ENCODE data around the gene ATRN.

The ATRN gene

GRCh38 chr20:3686421-3686820 lies 215.6 kb downstream of the ATRN start:
- H3K27ac ChIP-seq, result no peak overlapping the region
- DNase-seq (ENCODE audit: low read depth, low spot score), result no peak

GRCh38 chr20:3686867-3687321 lies 216.1 kb downstream of the ATRN start:
- no peak overlapping the region for H3K27ac ChIP-seq
- DNase-seq (ENCODE audit: low read depth, low spot score), result peak; percentile 51

- no peak for DNase-seq (ENCODE audit: low read depth, low spot score)
- H3K27ac ChIP-seq, result no peak overlapping the region
These were observed 216.8 kb downstream of the ATRN start for GRCh38 chr20:3687655-3688054.

GRCh38 chr20:3689978-3690377 lies 219.2 kb downstream of the ATRN start:
- no peak overlapping the region for H3K27ac ChIP-seq
- no peak for DNase-seq (ENCODE audit: low read depth, low spot score)

GRCh38 chr20:3690413-3690812 lies 219.6 kb downstream of the ATRN start:
- DNase-seq (ENCODE audit: low read depth, low spot score), result no peak
- H3K27ac ChIP-seq, result no peak overlapping the region

- DNase-seq (ENCODE audit: low read depth, low spot score), result no peak
- no peak overlapping the region for H3K27ac ChIP-seq
These were observed 220.5 kb downstream of the ATRN start for GRCh38 chr20:3691306-3691705.

- H3K27ac ChIP-seq, result no peak overlapping the region
- DNase-seq (ENCODE audit: low read depth, low spot score), result no peak
These were observed 221.1 kb downstream of the ATRN start for GRCh38 chr20:3691897-3692296.

GRCh38 chr20:3692706-3693294 lies 222.0 kb downstream of the ATRN start:
- no peak for DNase-seq (ENCODE audit: low read depth, low spot score)
- H3K27ac ChIP-seq, result no peak overlapping the region

GRCh38 chr20:3693376-3693775 lies 222.6 kb downstream of the ATRN start:
- no peak for DNase-seq (ENCODE audit: low read depth, low spot score)

GRCh38 chr20:3694864-3695263 lies 224.0 kb downstream of the ATRN start:
- H3K27ac ChIP-seq, result no peak overlapping the region
- DNase-seq (ENCODE audit: low read depth, low spot score), result no peak

More at GRCh38 chr20:3693376-3693775, 222.6 kb downstream of the ATRN start:
- H3K27ac ChIP-seq, result no peak overlapping the region

GRCh38 chr20:3696200-3696599 lies 225.4 kb downstream of the ATRN start:
- H3K27ac ChIP-seq, result no peak overlapping the region
- no peak for DNase-seq (ENCODE audit: low read depth, low spot score)

GRCh38 chr20:3696745-3697587 lies 226.1 kb downstream of the ATRN start:
- DNase-seq (ENCODE audit: low read depth, low spot score), result no peak

GRCh38 chr20:3697588-3698305 lies 226.9 kb downstream of the ATRN start:
- no peak overlapping the region for H3K27ac ChIP-seq
- DNase-seq (ENCODE audit: low read depth, low spot score), result no peak

More at GRCh38 chr20:3696745-3697587, 226.1 kb downstream of the ATRN start:
- no peak overlapping the region for H3K27ac ChIP-seq

GRCh38 chr20:3698591-3699001 lies 227.8 kb downstream of the ATRN start:
- no peak overlapping the region for H3K27ac ChIP-seq
- no peak for DNase-seq (ENCODE audit: low read depth, low spot score)

- H3K27ac ChIP-seq, result no peak overlapping the region
These were observed 228.2 kb downstream of the ATRN start for GRCh38 chr20:3699037-3699436.

More at GRCh38 chr20:3699037-3699436, 228.2 kb downstream of the ATRN start:
- no peak for DNase-seq (ENCODE audit: low read depth, low spot score)

All from epithelial cell of prostate (primary cell).